ENCODE data around the gene ZFP36L2. TPM values are rescaled to one million over a fixed set of nuclear protein-coding genes. Genes with fewer than 3 reads are reported as not detected.

The ZFP36L2 gene
- total RNA-seq, 4 donors from 2014 or later, result 146 to 287 (median 172) TPM

DNA sequence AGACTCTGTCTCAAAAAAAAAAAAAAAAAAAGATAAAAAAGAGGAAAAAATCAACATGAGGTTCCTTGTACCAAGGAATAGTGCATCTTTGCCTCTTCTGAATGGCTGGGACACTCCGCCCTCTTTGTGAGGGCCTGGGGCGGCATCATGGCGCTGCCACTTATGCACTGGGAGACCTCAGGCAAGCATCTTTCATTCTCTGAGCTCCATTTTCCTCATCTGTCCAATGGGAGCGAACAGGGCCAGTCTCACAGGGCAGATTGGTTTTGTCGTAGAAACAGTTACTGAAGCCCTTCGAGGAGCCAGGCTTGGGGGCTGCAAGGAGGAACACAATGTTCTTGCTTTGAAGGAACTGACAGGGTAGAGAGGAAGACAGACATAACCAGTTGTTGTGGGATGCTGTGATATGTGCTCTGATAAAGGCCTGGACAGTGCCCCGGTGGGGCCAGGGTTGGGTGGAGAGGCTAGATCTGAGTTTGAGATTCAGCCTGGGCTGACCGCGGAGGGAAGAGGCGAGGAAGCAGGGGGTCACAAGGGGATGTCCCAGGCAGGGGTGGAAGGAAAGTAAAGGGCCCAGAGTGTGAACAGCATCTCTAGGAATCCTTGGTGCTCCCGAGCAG lies 14.1 kb downstream of the ZFP36L2 start:
- no peak for DNase-seq
- no peaks in the 10 kb centered on the region for H3K9me3 ChIP-seq
- TF ChIP-seq POLR2A (IDR thresholded peaks at IDR 0.05), result no peak
- H3K36me3 ChIP-seq, result no peaks in the 10 kb centered on the region
- no peak overlapping the region for H3K4me3 ChIP-seq (replicated peaks in 1 of 3)
- WGBS, 2 donors, result 89 to 96% methylated on average over 11 of the region's 11 CpGs
- intact Hi-C loops (cut with DNase I), result no loop called here
- H3K4me1 ChIP-seq, result peaks cover under 1% of the 10 kb centered on the region in 2 donors
- H3K27me3 ChIP-seq, result no peaks in the 10 kb centered on the region
- no peak overlapping the region for H3K27ac ChIP-seq

DNA sequence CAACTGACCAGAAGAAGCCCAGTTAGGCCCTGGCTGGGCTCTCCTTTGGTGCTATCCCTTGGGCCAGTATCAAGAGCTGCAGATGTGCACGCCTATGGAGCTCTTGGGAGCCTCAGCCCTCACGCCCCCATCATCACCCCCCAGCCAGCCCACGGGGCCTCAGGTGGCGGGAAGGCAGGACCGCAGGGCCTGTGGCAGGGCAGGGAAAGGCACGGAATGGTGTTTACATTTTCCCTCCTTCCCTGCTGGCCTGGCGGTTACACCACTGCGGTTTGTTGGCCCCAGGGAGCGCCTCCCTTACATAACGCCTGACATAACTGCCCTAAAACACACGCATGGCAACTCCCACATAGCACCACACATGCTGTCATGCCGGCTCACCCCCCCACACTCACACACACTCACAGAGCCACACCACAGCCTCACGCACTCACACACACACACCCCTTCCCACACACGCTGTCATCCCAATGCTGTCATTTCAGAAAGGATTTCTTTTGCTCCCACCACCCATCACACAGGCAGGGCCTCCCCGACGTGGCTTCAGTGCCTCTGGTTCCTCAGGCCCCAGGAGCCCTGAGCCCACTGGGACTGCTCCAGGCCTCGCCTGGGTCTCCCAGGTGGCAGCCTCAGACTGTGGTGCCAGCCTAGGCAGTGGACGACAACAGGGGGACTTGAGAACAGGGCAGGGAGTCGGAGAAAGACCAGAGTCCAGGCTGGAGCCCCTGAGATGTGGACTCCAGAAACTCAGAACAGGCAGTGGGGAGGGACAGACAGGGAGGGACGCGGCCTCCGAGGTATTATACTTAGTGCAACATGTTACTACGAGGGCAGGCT lies 15.7 kb downstream of the ZFP36L2 start:
- intact Hi-C loops (cut with DNase I), result no loop called here
- no peak overlapping the region for H3K27ac ChIP-seq
- DNase-seq, result no peak
- no peaks in the 10 kb centered on the region for H3K36me3 ChIP-seq
- no peaks in the 10 kb centered on the region for H3K4me1 ChIP-seq
- no peaks in the 10 kb centered on the region for H3K27me3 ChIP-seq
- no peaks in the 10 kb centered on the region for H3K9me3 ChIP-seq
- WGBS, 2 donors, result 78 to 91% methylated on average over 19 to 23 of the region's 23 CpGs
- no peak overlapping the region for H3K4me3 ChIP-seq (replicated peaks in 1 of 3)
- no peak for TF ChIP-seq POLR2A (IDR thresholded peaks at IDR 0.05)
- TF ChIP-seq, protein P1, sequence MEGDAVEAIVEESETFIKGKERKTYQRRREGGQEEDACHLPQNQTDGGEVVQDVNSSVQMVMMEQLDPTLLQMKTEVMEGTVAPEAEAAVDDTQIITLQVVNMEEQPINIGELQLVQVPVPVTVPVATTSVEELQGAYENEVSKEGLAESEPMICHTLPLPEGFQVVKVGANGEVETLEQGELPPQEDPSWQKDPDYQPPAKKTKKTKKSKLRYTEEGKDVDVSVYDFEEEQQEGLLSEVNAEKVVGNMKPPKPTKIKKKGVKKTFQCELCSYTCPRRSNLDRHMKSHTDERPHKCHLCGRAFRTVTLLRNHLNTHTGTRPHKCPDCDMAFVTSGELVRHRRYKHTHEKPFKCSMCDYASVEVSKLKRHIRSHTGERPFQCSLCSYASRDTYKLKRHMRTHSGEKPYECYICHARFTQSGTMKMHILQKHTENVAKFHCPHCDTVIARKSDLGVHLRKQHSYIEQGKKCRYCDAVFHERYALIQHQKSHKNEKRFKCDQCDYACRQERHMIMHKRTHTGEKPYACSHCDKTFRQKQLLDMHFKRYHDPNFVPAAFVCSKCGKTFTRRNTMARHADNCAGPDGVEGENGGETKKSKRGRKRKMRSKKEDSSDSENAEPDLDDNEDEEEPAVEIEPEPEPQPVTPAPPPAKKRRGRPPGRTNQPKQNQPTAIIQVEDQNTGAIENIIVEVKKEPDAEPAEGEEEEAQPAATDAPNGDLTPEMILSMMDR (IDR thresholded peaks at IDR 0.05), result no peak

DNA sequence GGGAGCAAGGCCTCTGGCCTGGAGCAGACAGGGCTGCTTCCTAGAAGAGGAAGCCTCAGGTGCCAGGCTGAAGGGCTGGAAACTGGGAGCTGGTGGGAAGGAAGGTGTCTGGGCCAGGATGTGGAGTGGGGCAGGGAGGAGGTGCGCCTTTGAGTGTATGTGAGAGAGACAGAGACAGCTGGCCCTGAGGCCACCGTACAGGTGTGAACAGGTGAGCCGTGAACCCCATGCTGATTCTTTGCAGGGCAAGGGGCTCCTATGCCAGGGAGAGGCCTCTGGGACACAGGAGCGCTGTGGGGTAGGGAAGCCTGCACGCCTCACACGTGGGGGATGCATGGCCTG lies 16.3 kb downstream of the ZFP36L2 start:
- intact Hi-C loops (cut with DNase I), result no loop called here
- 82 to 94% methylated on average over 5 to 6 of the region's 6 CpGs for WGBS, 2 donors

DNA sequence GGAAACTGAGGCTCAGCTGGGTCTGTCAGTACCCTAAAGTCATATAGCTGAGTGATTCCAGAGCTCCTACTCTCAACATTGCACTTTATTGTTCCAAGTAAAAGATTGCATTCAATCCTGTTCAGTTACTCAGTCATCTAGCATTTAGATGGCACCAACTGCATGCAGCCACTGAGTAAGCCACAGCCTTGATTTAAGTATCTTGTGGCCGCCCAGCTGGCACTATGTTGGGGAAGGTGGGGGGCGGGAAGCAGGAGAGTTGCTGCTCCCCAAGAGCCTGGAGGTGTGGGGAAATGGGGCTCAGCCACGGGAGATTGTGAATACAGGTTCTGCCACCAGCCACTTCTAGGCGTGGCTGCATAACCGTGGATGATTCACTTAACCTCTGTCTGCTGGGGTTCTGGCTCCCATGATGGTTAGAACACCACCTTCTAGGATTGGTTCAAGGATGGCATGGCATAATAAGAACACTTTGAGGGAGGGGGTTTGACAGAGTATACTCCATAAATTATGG lies 17.1 kb downstream of the ZFP36L2 start:
- no peak for DNase-seq
- intact Hi-C loops (cut with DNase I), result no loop called here
- H3K27ac ChIP-seq, result no peak overlapping the region
- no peaks in the 10 kb centered on the region for H3K27me3 ChIP-seq
- H3K36me3 ChIP-seq, result no peaks in the 10 kb centered on the region
- H3K4me3 ChIP-seq (replicated peaks in 1 of 3), result no peak overlapping the region
- no peaks in the 10 kb centered on the region for H3K4me1 ChIP-seq
- no peak for TF ChIP-seq POLR2A (IDR thresholded peaks at IDR 0.05)
- H3K9me3 ChIP-seq, result no peaks in the 10 kb centered on the region
- WGBS, 2 donors, result 90 to 91% methylated on average over 5 of the region's 5 CpGs

More for the DNA sequence above, 16.3 kb downstream of the ZFP36L2 start:
- Histone ChIP-seq H3K4me1 (no peaks in the 10 kb centered on the region), H3K9me3 (no peaks in the 10 kb centered on the region), H3K27ac (no peak overlapping the region), H3K27me3 (no peaks in the 10 kb centered on the region), H3K4me3 (replicated peaks in 1 of 3) (no peak overlapping the region), H3K36me3 (no peaks in the 10 kb centered on the region)
- no peak for TF ChIP-seq POLR2A (IDR thresholded peaks at IDR 0.05)
- TF ChIP-seq, protein P1 (IDR thresholded peaks at IDR 0.05), result no peak
- DNase-seq, result no peak

DNA sequence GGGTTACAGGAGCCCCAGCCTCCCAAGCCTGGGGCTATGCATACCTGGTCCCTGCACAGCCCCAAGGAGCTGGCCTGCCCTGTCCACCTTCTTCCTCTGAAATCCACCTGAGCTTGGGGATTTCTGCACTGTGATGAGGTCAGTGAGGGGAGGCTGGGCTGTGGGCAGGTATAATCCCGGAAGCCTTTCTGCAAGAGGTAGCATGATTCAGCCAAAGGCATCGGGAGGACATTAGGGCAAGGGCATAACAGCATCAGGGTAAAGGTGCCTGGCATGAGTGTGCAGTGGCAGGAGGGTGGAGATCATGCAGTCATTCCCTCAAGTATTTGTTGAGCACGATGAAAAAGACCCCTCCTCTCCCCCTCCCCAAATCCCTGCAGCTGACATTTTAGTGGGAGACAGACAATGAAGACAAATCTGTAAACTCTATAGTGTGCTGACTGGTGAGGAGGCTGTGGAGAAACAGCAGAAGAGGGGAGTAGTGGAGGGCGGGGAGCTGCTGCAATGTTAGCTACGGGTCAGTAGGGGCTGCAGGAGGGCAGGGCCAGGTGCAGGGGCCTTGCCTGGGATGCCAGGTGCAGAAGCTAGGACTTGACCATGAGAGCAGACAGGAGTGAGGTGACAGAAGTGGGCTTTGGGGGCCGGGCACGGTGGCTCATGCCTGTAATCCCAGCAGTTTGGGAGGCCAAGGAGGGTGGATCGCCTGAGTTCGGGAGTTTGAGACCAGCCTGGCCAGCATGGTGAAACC lies 18.7 kb downstream of the ZFP36L2 start:
- Histone ChIP-seq H3K36me3 (no peaks in the 10 kb centered on the region), H3K9me3 (no peaks in the 10 kb centered on the region), H3K4me3 (replicated peaks in 1 of 3) (no peak overlapping the region), H3K27me3 (no peaks in the 10 kb centered on the region), H3K27ac (no peak overlapping the region), H3K4me1 (no peaks in the 10 kb centered on the region)
- WGBS, 2 donors, result 80 to 82% methylated on average over 9 of the region's 9 CpGs
- TF ChIP-seq POLR2A (IDR thresholded peaks at IDR 0.05), result no peak
- TF ChIP-seq, protein P1 (IDR thresholded peaks at IDR 0.05), result no peak
- intact Hi-C loops (cut with DNase I), result no loop called here
- no peak for DNase-seq

Data from thyroid gland (tissue), 4 donors.